Activated CD8-positive, alpha-beta T cell treated with anti-CD3 and anti-CD28 coated beads for 36 hours (primary cell): ENCODE data around the gene OLFM2. TPM values are rescaled to one million over a fixed set of nuclear protein-coding genes. Genes with fewer than 3 reads are reported as not detected.

Experiments used
- ATAC-seq: fragments of 200-7000 bp; cut with Tn5 transposase; one replicate; pipeline ENCODE4 v1.10.0; 2021; ENCODE audit warnings: mild to moderate bottlenecking, moderate library complexity
- CTCF ChIA-PET: fragments of 350-600 bp; sonication (Branson Sonifier 250); formaldehyde crosslinking; loops from one replicate; lab custom pipeline; 2021; ENCODE audit warnings: antibody characterized with exemption; lab: Charles Lee
- POLR2A ChIA-PET: fragments of 350-600 bp; sonication (Branson Sonifier 250); formaldehyde crosslinking; loops from one replicate; lab custom pipeline; 2021; ENCODE audit warnings: antibody characterized with exemption; lab: Charles Lee
- DNase-seq: peaks from one replicate; pipeline ENCODE4 v3.0.0-alpha.2; 2020
- H3K27ac Mint-ChIP-seq: one replicate; pipeline ENCODE4 v1.8.0; 2021; ENCODE audit warnings: mild to moderate bottlenecking, mixed read lengths
- H3K27me3 Mint-ChIP-seq: one replicate; pipeline ENCODE4 v1.8.0; 2021; ENCODE audit warnings: mixed read lengths
- H3K36me3 Mint-ChIP-seq: one replicate; pipeline ENCODE4 v1.8.0; 2021; ENCODE audit warnings: low read depth, mixed read lengths
- H3K4me1 Mint-ChIP-seq: one replicate; pipeline ENCODE4 v1.8.0; 2021; ENCODE audit warnings: low read depth, mixed read lengths
- H3K4me3 Mint-ChIP-seq: one replicate; pipeline ENCODE4 v1.8.0; 2021; ENCODE audit warnings: mild to moderate bottlenecking, moderate library complexity, mixed read lengths
- H3K9me3 Mint-ChIP-seq: one replicate; pipeline ENCODE4 v1.8.0; 2021; ENCODE audit warnings: mixed read lengths
- intact Hi-C: fragments of 100-400 bp; cut with micrococcal nuclease; formaldehyde crosslinking; loops from one replicate; pipeline ENCODE4 v1.10.0; 2022
- total RNA-seq, 2 experiments: library from RNA; stranded (reverse); gene quantifications; one replicate each; pipeline ENCODE4 v1.2.3, GENCODE V29; 2021
- TF ChIP-seq, protein P1 (sequence below): fragments of 200-600 bp; IDR thresholded peaks from one replicate; pipeline ENCODE4 v1.8.0; 2022; ENCODE audit warnings: antibody characterized with exemption, mild to moderate bottlenecking

The OLFM2 gene
- total RNA-seq, 2 experiments from 2014 or later, result 2.7 to 3.2 TPM

DNA sequence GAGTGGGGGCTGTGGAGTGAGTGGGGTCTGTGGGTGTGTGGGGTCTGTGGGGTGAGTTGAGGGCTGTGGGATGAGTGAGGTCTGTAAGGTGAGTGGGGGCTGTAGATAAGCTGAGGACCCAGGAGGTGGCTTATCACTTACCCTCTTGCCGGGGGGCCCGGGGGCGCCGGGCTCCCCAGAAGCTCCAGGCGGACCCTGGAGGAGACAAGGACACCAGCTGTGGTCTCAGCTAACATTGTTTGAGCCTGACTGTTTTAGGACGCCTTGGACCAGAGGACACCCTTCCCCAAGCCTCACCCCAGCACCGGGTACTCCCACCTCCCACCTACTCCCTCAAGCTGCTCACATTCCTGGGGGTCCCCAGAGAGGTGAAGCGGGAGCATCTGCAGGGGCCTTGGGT lies 34.2 kb upstream of the OLFM2 start:
- no peak overlapping the region for H3K4me3 Mint-ChIP-seq
- H3K36me3 Mint-ChIP-seq, result no peaks in the 10 kb centered on the region
- ChIA-PET CTCF (no interaction called here), POLR2A (no interaction called here)
- ATAC-seq (no peak), DNase-seq (no peak)
- TF ChIP-seq, protein P1, sequence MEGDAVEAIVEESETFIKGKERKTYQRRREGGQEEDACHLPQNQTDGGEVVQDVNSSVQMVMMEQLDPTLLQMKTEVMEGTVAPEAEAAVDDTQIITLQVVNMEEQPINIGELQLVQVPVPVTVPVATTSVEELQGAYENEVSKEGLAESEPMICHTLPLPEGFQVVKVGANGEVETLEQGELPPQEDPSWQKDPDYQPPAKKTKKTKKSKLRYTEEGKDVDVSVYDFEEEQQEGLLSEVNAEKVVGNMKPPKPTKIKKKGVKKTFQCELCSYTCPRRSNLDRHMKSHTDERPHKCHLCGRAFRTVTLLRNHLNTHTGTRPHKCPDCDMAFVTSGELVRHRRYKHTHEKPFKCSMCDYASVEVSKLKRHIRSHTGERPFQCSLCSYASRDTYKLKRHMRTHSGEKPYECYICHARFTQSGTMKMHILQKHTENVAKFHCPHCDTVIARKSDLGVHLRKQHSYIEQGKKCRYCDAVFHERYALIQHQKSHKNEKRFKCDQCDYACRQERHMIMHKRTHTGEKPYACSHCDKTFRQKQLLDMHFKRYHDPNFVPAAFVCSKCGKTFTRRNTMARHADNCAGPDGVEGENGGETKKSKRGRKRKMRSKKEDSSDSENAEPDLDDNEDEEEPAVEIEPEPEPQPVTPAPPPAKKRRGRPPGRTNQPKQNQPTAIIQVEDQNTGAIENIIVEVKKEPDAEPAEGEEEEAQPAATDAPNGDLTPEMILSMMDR, result no peak
- H3K27me3 Mint-ChIP-seq, result peaks cover 27% of the 10 kb centered on the region
- H3K27ac Mint-ChIP-seq, result no peak overlapping the region
- no peaks in the 10 kb centered on the region for H3K9me3 Mint-ChIP-seq
- H3K4me1 Mint-ChIP-seq, result peaks cover 3% of the 10 kb centered on the region
- intact Hi-C loops, result no loop called here

DNA sequence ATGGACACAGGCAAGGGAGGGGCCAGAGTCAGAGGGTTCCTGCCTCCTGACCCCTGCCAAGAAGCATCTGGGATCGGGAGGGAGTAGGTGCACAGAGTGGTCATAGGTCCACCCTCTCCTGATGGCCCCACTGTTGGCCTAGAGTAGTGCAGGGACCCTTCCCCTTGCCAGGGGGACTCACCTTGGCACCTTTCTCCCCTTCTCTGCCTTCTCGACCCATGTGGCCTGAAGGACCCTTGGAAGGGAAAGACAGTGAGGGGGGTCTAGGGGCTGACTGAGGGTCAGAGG lies 33.3 kb upstream of the OLFM2 start:
- POLR2A ChIA-PET, result no interaction called here
- TF ChIP-seq, protein P1, result no peak
- Mint-ChIP-seq H3K4me3 (no peak overlapping the region), H3K36me3 (no peaks in the 10 kb centered on the region), H3K27me3 (peaks cover 28% of the 10 kb centered on the region), H3K4me1 (peaks cover 3% of the 10 kb centered on the region), H3K27ac (no peak overlapping the region), H3K9me3 (no peaks in the 10 kb centered on the region)
- no peak for DNase-seq
- intact Hi-C loops, result no loop called here
- CTCF ChIA-PET, result no interaction called here
- no peak for ATAC-seq

DNA sequence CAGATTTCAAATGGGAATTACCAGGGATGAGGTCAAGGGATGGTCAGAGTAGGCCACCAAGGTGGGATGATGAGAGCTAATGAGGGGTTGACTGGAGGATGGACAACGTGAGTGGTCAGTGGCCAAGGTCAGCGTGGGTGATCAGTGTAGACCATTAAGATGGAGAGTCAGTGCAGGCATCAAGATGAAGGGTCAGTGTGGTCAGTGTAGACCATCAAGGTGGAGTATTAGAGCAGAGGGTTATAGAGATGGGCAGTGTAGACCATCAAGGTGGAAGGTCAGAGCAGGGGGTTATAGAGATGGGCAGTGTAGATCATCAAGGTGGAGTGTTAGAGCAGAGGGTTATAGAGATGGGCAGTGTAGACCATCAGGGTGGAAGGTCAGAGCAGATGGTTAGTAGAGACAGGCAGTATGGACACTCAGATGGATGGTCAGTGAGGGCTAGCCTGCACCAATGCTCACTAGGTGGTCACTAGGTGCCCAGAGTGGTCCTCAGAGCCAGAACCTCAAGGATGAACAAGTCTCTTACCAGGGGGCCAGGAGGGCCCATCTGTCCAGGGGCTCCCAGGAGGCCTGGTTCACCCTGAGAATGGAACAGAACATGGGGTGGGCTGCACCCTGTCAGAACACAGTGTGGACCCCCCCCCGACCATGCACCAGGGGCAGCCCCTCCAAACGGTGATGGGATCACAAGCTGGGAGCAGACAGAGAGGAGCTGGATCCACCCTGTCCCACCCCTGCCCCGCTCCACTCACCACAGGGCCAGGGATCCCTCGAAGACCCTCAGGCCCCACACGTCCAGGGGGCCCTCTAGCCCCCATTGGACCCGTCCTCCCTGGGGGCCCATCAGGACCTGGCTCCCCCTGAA lies 32.7 kb upstream of the OLFM2 start:
- peaks cover 28% of the 10 kb centered on the region for H3K27me3 Mint-ChIP-seq

GRCh38 chr19:9967326-9967725 lies 31.0 kb upstream of the OLFM2 start:
- DNase-seq, result no peak
- Mint-ChIP-seq H3K27me3 (peaks cover 34% of the 10 kb centered on the region), H3K36me3 (no peaks in the 10 kb centered on the region), H3K27ac (no peak overlapping the region), H3K4me1 (peaks cover 3% of the 10 kb centered on the region), H3K4me3 (no peak overlapping the region), H3K9me3 (no peaks in the 10 kb centered on the region)
- ChIA-PET POLR2A (no interaction called here), CTCF (no interaction called here)
- no peak for ATAC-seq
- TF ChIP-seq, protein P1, result no peak
- intact Hi-C loops, result no loop called here

More for the DNA sequence above, 32.7 kb upstream of the OLFM2 start:
- TF ChIP-seq, protein P1, result no peak
- intact Hi-C loops, result no loop called here
- Mint-ChIP-seq H3K36me3 (no peaks in the 10 kb centered on the region), H3K4me3 (no peak overlapping the region), H3K9me3 (no peaks in the 10 kb centered on the region), H3K4me1 (peaks cover 3% of the 10 kb centered on the region), H3K27ac (no peak overlapping the region)
- ChIA-PET POLR2A (no interaction called here), CTCF (no interaction called here)
- no peak for DNase-seq
- ATAC-seq, result no peak

DNA sequence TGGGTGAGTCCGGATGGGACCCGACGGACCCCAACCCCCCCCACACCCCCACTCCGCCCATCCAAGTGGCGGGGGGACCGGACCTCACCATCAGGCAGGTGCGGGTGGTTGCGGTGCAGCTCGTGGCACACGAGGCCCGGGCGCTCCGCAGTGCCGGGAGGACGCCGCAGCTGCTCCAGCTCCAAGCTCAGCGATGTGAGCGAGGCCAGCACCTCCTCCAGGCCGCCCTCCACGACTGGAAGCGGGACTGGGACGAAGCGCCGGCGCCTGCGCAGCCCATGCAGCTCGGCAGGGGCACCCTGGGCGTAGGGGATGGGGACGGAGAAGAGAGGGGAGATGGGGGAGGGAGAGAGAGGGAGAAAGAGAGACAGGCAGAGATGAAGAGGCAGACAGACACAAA lies 30.1 kb upstream of the OLFM2 start:
- Mint-ChIP-seq H3K4me1 (peaks cover 3% of the 10 kb centered on the region), H3K36me3 (no peaks in the 10 kb centered on the region), H3K27me3 (peaks cover 35% of the 10 kb centered on the region), H3K9me3 (no peaks in the 10 kb centered on the region), H3K4me3 (no peak overlapping the region), H3K27ac (no peak overlapping the region)
- ATAC-seq (no peak), DNase-seq (no peak)
- POLR2A ChIA-PET, result no interaction called here
- CTCF ChIA-PET, result interaction anchor here (1.6 kb wide), 1 partner anchor 34 kb away, joined by 3 read pairs; no protein-coding TSS in a partner anchor
- intact Hi-C loops, result no loop called here
- TF ChIP-seq, protein P1, result no peak
